IMR-90 (cell line): ENCODE data around the gene RAPGEF1. TPM values are rescaled to one million over a fixed set of nuclear protein-coding genes. Genes with fewer than 3 reads are reported as not detected.

Experiments
- ATAC-seq: fragments of 200-7000 bp; cut with Tn5 transposase; 2 replicates; pipeline ENCODE4 v1.9.1; 2020; ENCODE audit warnings: low read depth, mild to moderate bottlenecking, moderate library complexity
- BruUV-seq: library from RNA; stranded (reverse); fragments of 400-500 nt; replicated peaks from 2 replicates; lab custom pipeline; 2021; lab: Mats Ljungman, UMichigan
- CTCF ChIA-PET: fragments of 300-600 bp; formaldehyde crosslinking; extraction: SDS; loops from one replicate; lab custom pipeline; 2021; ENCODE audit warnings: antibody characterized with exemption; lab: Yijun Ruan, JAX
- POLR2A ChIA-PET: fragments of 300-600 bp; sonication (Branson Sonifier 250); formaldehyde crosslinking; loops from one replicate; lab custom pipeline; 2022; ENCODE audit warnings: antibody characterized with exemption; ENCODE audit not compliant: unreplicated experiment; lab: Charles Lee
- DNase-seq: peaks from one replicate; pipeline ENCODE4 v3.0.0; 2013
- H2AFZ ChIP-seq: replicated peaks from 2 replicates; pipeline ENCODE3; 2013; ENCODE audit warnings: low read length, mild to moderate bottlenecking; ENCODE audit not compliant: poor library complexity
- H2AK5ac ChIP-seq: 2 replicates; pipeline ENCODE4 v1.6.1; 2013; ENCODE audit warnings: low read depth, low read length, inconsistent platforms
- H2AK9ac ChIP-seq: replicated peaks from 2 replicates; pipeline ENCODE3; 2013; ENCODE audit warnings: mild to moderate bottlenecking, low read depth, low read length, moderate library complexity; ENCODE audit not compliant: poor library complexity
- H2BK120ac ChIP-seq: 2 replicates; pipeline ENCODE4 v1.6.1; 2013; ENCODE audit warnings: low read depth, low read length, inconsistent platforms
- H2BK15ac ChIP-seq: 3 replicates; pipeline ENCODE4 v1.6.1; 2013; ENCODE audit warnings: low read depth, low read length, inconsistent platforms
- H2BK20ac ChIP-seq: 2 replicates; pipeline ENCODE4 v1.6.1; 2013; ENCODE audit warnings: low read depth, mild to moderate bottlenecking, inconsistent platforms, low read length, moderate library complexity
- H2BK5ac ChIP-seq: 2 replicates; pipeline ENCODE4 v1.6.1; 2013; ENCODE audit warnings: mild to moderate bottlenecking, low read depth, low read length, inconsistent platforms; ENCODE audit not compliant: poor library complexity, severe bottlenecking
- H3K14ac ChIP-seq: replicated peaks from 2 replicates; pipeline ENCODE4 v1.6.1; 2013; ENCODE audit warnings: low read depth, low read length, inconsistent platforms
- H3K18ac ChIP-seq: 2 replicates; pipeline ENCODE4 v1.6.1; 2013; ENCODE audit warnings: low read depth, low read length, control low read depth
- H3K23ac ChIP-seq: 2 replicates; pipeline ENCODE4 v1.6.1; 2013; ENCODE audit warnings: low read depth, low read length, inconsistent platforms
- H3K27ac ChIP-seq: 2 replicates; pipeline ENCODE4 v1.5.1; 2013; ENCODE audit warnings: mild to moderate bottlenecking, control low read depth, low read length; ENCODE audit not compliant: insufficient read depth
- H3K27me3 ChIP-seq: 2 replicates; pipeline ENCODE4 v1.6.1; 2013; ENCODE audit warnings: low read length; ENCODE audit not compliant: control insufficient read depth, insufficient read depth
- H3K36me3 ChIP-seq: 2 replicates; pipeline ENCODE4 v1.6.1; 2013; ENCODE audit warnings: low read length, mixed read lengths; ENCODE audit not compliant: control insufficient read depth, insufficient read depth
- H3K4ac ChIP-seq: 2 replicates; pipeline ENCODE4 v1.6.1; 2013; ENCODE audit warnings: low read depth, low read length, inconsistent platforms
- H3K4me1 ChIP-seq: 2 replicates; pipeline ENCODE4 v1.6.1; 2013; ENCODE audit warnings: low read length, mixed read lengths; ENCODE audit not compliant: control insufficient read depth, insufficient read depth
- H3K4me2 ChIP-seq: 2 replicates; pipeline ENCODE4 v1.6.1; 2013; ENCODE audit warnings: low read depth, mild to moderate bottlenecking, control low read depth, low read length, moderate library complexity
- H3K4me3 ChIP-seq: 2 replicates; pipeline ENCODE4 v1.5.1; 2013; ENCODE audit warnings: low read depth, mild to moderate bottlenecking, control low read depth, low read length, moderate library complexity; ENCODE audit not compliant: insufficient read depth
- H3K56ac ChIP-seq: 2 replicates; pipeline ENCODE4 v1.6.1; 2013; ENCODE audit warnings: low read length, inconsistent platforms; ENCODE audit not compliant: insufficient read depth; ENCODE audit errors: extremely low read depth
- H3K79me1 ChIP-seq, 2 experiments: 2 replicates each; pipeline ENCODE4 v1.6.1; 2013; ENCODE audit warnings: low read length in 2 of 2, inconsistent platforms in 1 of 2, low read depth in 1 of 2
- H3K9ac ChIP-seq: 2 replicates; pipeline ENCODE4 v1.6.1; 2013; ENCODE audit warnings: low read depth, low read length, control low read depth
- H3K9me1 ChIP-seq: 2 replicates; pipeline ENCODE4 v1.6.1; 2013; ENCODE audit warnings: low read length, inconsistent platforms; ENCODE audit not compliant: insufficient read depth
- H3K9me3 ChIP-seq: 2 replicates; pipeline ENCODE4 v1.6.1; 2013; ENCODE audit warnings: low read length; ENCODE audit not compliant: control insufficient read depth, insufficient read depth
- H4K20me1 ChIP-seq: 2 replicates; pipeline ENCODE4 v1.6.1; 2013; ENCODE audit warnings: low read length, inconsistent platforms; ENCODE audit not compliant: insufficient read depth
- H4K5ac ChIP-seq: 2 replicates; pipeline ENCODE4 v1.6.1; 2013; ENCODE audit warnings: mild to moderate bottlenecking, low read depth, low read length, control low read depth
- H4K8ac ChIP-seq, 2 experiments: 2 replicates each; pipeline ENCODE4 v1.6.1; 2013; ENCODE audit warnings: low read depth in 2 of 2, low read length in 2 of 2, control low read depth in 1 of 2, inconsistent platforms in 1 of 2
- H4K91ac ChIP-seq: 2 replicates; pipeline ENCODE4 v1.6.1; 2013; ENCODE audit warnings: low read depth, low read length, inconsistent platforms; ENCODE audit not compliant: insufficient read depth
- MXI1 ChIP-seq: IDR thresholded peaks from 2 replicates; pipeline ENCODE4 v1.6.1; 2012; ENCODE audit warnings: low read depth, mild to moderate bottlenecking, low read length, moderate library complexity, borderline replicate concordance
- SMC3 ChIP-seq: fragments of 150-350 bp; IDR thresholded peaks from 2 replicates; pipeline ENCODE4 v1.6.1; 2016; ENCODE audit warnings: low read depth, mild to moderate bottlenecking, antibody characterized with exemption, low read length, moderate library complexity
- WGBS, 2 experiments: methylation state at CpG; one replicate each; pipeline versions ENCODE4 v1.1.5 to v1.1.7; 2013; ENCODE audit warnings: missing lambda C conversion rate in 2 of 2; ENCODE audit not compliant: insufficient read length in 1 of 2; ENCODE audit errors: extremely low coverage in 2 of 2; 5-methylcytosine and 5-hydroxymethylcytosine counted together
- dilution Hi-C: fragments of 300-500 bp; cut with HindIII; formaldehyde crosslinking; loops from one replicate; pipeline ENCODE4 v1.14.3; 2018; ENCODE audit warnings: low sequenced_read_pairs; ENCODE audit not compliant: unreplicated experiment
- in situ Hi-C: fragments of 300-500 bp; cut with MboI; formaldehyde crosslinking; loops from 3 replicates; pipeline ENCODE4 v1.14.3; 2019; ENCODE audit warnings: low sequenced_read_pairs, inconsistent platforms, mixed read lengths
- intact Hi-C: fragments of 100-400 bp; cut with micrococcal nuclease; formaldehyde crosslinking; loops from 2 replicates; pipeline ENCODE4 v1.10.0; 2022
- polyA plus RNA-seq, 3 experiments: library from polyadenylated mRNA; depleted of rRNA; stranded (reverse); fragments of >200 nt; gene quantifications; 2 replicates each; pipeline ENCODE4 v1.2.3, GENCODE V29; 2012; ENCODE audit warnings: low replicate concordance in 1 of 3
- total RNA-seq: library from RNA; depleted of rRNA; stranded (reverse); fragments of >200 nt; gene quantifications from 2 replicates; pipeline ENCODE4 v1.2.3, GENCODE V29; 2012

The RAPGEF1 gene
- total and polyA plus RNA-seq, 2 of the 4 experiments (the other 2 are of a cell fraction), result 13.1 to 22.3 TPM

DNA sequence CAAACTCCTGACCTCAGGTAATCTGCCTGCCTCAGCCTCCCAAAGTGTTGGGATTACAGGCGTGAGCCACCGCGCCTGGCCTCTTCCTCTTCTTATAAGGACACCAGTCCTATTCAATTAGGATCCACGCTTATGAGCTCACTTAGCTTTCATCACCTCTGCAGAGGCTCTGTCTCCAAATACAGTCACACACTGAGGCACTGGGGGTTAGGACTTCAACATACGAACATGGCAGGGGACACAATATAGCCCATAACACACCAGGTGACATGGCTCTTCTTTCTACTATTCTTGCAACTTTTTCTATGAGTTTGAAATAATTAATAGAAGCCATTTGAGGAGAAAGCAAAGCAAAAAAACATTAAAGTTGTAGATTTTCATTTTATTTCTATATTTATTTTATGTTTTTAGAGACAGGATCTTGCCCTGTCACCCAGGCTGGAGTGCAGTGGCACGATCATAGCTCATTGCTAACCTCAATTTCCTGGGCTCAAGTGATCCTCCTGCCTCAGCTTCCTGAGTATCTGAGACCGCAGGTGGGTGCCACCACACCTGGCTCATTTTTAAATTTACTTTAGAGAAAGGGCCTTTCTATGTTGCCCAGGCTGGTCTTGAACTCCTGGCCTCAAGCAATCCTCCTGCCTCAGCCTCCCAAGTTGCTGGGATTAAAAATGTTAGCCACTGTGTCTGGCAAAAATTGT, 200.5 kb downstream of the RAPGEF1 start:
- dilution Hi-C loops (no loop called here), in situ Hi-C loops (no loop called here), intact Hi-C loops (no loop called here)
- H2BK20ac ChIP-seq, result no peak overlapping the region
- H3K4ac ChIP-seq, result no peak overlapping the region
- CTCF ChIA-PET, result no interaction called here
- no peak overlapping the region for H3K4me3 ChIP-seq
- H3K79me1 ChIP-seq, result no peaks in the 10 kb centered on the region
- POLR2A ChIA-PET, result no interaction called here
- H4K20me1 ChIP-seq, result no peaks in the 10 kb centered on the region
- no peak overlapping the region for H2BK15ac ChIP-seq
- H3K4me2 ChIP-seq, result no peak overlapping the region
- H4K5ac ChIP-seq, result no peak overlapping the region
- H3K56ac ChIP-seq, result no peak overlapping the region
- H2BK120ac ChIP-seq, result no peak overlapping the region
- H4K91ac ChIP-seq, result no peak overlapping the region
- no peaks in the 10 kb centered on the region for H3K36me3 ChIP-seq
- H3K27ac ChIP-seq, result no peak overlapping the region
- no peak overlapping the region for H3K9ac ChIP-seq
- H3K4me1 ChIP-seq, result no peaks in the 10 kb centered on the region
- H3K14ac ChIP-seq, result no peak overlapping the region
- no peak overlapping the region for H2AFZ ChIP-seq
- no peak for ATAC-seq
- no peak overlapping the region for H2BK5ac ChIP-seq
- TF ChIP-seq MXI1, result no peak
- no peak for TF ChIP-seq SMC3
- no peaks in the 10 kb centered on the region for H3K9me1 ChIP-seq
- BruUV-seq, result no TSS peak
- H2AK5ac ChIP-seq, result no peak overlapping the region
- peaks cover 22% of the 10 kb centered on the region for H3K9me3 ChIP-seq
- DNase-seq, result no peak
- peaks cover 13% of the 10 kb centered on the region for H3K27me3 ChIP-seq
- WGBS, 2 experiments, result no CpG with 5 or more reads among the region's 7 CpGs
- H3K18ac ChIP-seq, result no peak overlapping the region
- no peak overlapping the region for H2AK9ac ChIP-seq
- H4K8ac ChIP-seq, result no peak overlapping the region
- no peak overlapping the region for H3K23ac ChIP-seq
